Heart left ventricle (tissue), 16 donors: ENCODE data around the gene GPR50. TPM values are rescaled to one million over a fixed set of nuclear protein-coding genes. Genes with fewer than 3 reads are reported as not detected.

ENCODE experiments used
- ATAC-seq, 4 donors: fragments of 200-7000 bp; cut with Tn5 transposase; one replicate each; pipeline ENCODE4 v1.9.1; 2020 to 2022; ENCODE audit warnings: moderate library complexity in 4 of 4, mild to moderate bottlenecking in 3 of 4, moderate number of reproducible peaks in 1 of 4
- DNase-seq, 5 donors: peaks; one replicate each; pipeline ENCODE4 v3.0.0-alpha.2; 2020
- H3K27ac ChIP-seq, 12 donors: fragments of 200-600 bp; sonication (generic) in 4 of 12; one replicate each; pipeline versions ENCODE4 v1.5.0 to v1.8.0; 2016 to 2022; ENCODE audit warnings: mild to moderate bottlenecking in 2 of 12
- H3K27me3 ChIP-seq, 9 donors: fragments of 200-600 bp; sonication (generic) in 2 of 9; one replicate each; pipeline versions ENCODE4 v1.5.1 to v1.8.0; 2016 to 2022; ENCODE audit warnings: mild to moderate bottlenecking in 3 of 9
- H3K36me3 ChIP-seq, 9 donors: fragments of 200-600 bp; sonication (generic) in 2 of 9; one replicate each; pipeline versions ENCODE4 v1.5.0 to v1.8.0; 2018 to 2022; ENCODE audit warnings: mild to moderate bottlenecking in 2 of 9
- H3K4me1 ChIP-seq, 12 donors: fragments of 200-600 bp; sonication (generic) in 4 of 12; one replicate each; pipeline versions ENCODE4 v1.5.0 to v1.8.0; 2016 to 2022; ENCODE audit warnings: mild to moderate bottlenecking in 3 of 12
- H3K4me3 ChIP-seq, 12 donors: fragments of 200-600 bp; sonication (generic) in 4 of 12; one replicate each; pipeline versions ENCODE4 v1.5.0 to v1.8.0; 2017 to 2022; ENCODE audit warnings: mild to moderate bottlenecking in 9 of 12, moderate library complexity in 4 of 12
- H3K9me3 ChIP-seq, 12 donors: fragments of 200-600 bp; sonication (generic) in 4 of 12; one replicate each; pipeline versions ENCODE4 v1.5.0 to v1.8.0; 2016 to 2022; ENCODE audit warnings: mild to moderate bottlenecking in 1 of 12
- POLR2A ChIP-seq, 2 donors: fragments of 450-650 bp; IDR thresholded peaks; one replicate each; pipeline ENCODE4 v1.6.1; 2017; ENCODE audit warnings: antibody characterized with exemption in 2 of 2, mild to moderate bottlenecking in 2 of 2, moderate library complexity in 2 of 2
- WGBS, 4 donors: extraction: QIAGEN DNeasy Blood & Tissue Kit in 2 of 4; methylation state at CpG; one replicate each; pipeline versions ENCODE4 v1.1.5 to v1.1.7; 2013 to 2018; 5-methylcytosine and 5-hydroxymethylcytosine counted together
- intact Hi-C, 10 donors: fragments of 100-400 bp; cut with DNase I; formaldehyde crosslinking; loops; one replicate each; pipeline versions ENCODE4 v1.11.1 to v1.14.2; 2022
- polyA plus RNA-seq, 2 donors: library from polyadenylated mRNA; stranded (reverse); fragments of 200-250 nt; gene quantifications; one replicate each; pipeline ENCODE4 v1.2.3, GENCODE V29; 2013
- total RNA-seq, 9 donors: library from RNA; depleted of rRNA in 2 of 9; stranded (reverse); fragments of >200 nt in 2 of 9; fragmentation: NEBNext Ultra II Directional in 3 of 9; extraction: Animal tissue kit (Norgen Biotek cat#: 25700) in 3 of 9; gene quantifications; one replicate each; pipeline versions ENCODE4 v1.1.0 to v1.2.4, GENCODE V29; 2016 to 2023
- TF ChIP-seq, protein P1 (sequence below), 12 donors: fragments of 200-600 bp; sonication (generic) in 4 of 12; IDR thresholded peaks; one replicate each; pipeline versions ENCODE4 v1.5.0 to v1.8.0; 2018 to 2022; ENCODE audit warnings: antibody characterized with exemption in 12 of 12, mild to moderate bottlenecking in 5 of 12
- donor health status: ischemic (EF 13 %, LVEDD 7.1; RV severe dilation, severe dysfunction).
- donor health status: healthy with polysubstance abuse.
- donor health status: DM: no; HTN: yes; CAD: no.
- donor health status: DM: no; HTN: no; CAD: no.
- donor health status: ischemic (EF 25% LVEDD 6.9; RV normal size, moderate dysfunction).
- donor health status: ischemic (EF 25% LVEDD 5.7; RV mildly dilated, moderate dysfunction).
- donor health status: healthy.
- donor health status: DM: yes; HTN: yes; CAD: no.
- donor health status: ischemic (EF 35%, LVEDD 5.7; RV mildly dilated, moderate dysfunction).
- donor health status: nonischemic (EF 11% LVEDD 7.7; RV severe dilation, severe dysfunction).
- donor health status: DM: yes; HTN: yes; CAD: no.
- donor health status: PGD.
- donor health status: ischemic (EF 29% LVEDD 5.4; RV normal size, mild dysfunction).
- donor health status: nonischemic (EF 23%, LVEDD 6.1; RV moderate dilation, normal function).

Gene GPR50
- total and polyA plus RNA-seq, 11 donors = not detected

DNA sequence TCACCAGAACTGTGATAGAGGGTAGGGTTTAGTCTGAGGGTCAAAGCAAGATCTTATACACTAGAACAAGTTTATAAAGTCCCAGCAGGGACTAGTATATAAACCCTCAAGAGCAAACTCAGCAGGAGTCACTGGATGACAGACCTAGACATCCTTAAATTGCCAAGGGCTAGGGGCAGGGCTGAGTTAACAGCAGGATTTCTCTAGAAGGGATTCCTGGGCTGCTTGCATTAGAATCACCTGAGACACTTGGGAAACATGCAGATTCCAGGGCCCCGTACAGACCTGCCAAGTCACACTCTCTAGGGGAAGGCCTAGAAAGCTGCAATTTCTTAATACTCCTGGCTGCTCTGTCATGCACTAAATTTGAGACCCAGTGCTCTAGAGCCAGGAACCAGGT is 6.6 kb upstream of the GPR50 start:
- DNase-seq (no peak), ATAC-seq (no peak)
- WGBS, 4 donors = 58 to 91% (median 65%) methylated on average over 1 of the region's 1 CpG
- intact Hi-C loops = no loop called here
- H3K9me3 ChIP-seq = peaks cover 0 to 11% (median 0%) of the 10 kb centered on the region in 12 donors
- H3K27me3 ChIP-seq = peaks cover 0 to 30% (median 0%) of the 10 kb centered on the region in 9 donors
- H3K36me3 ChIP-seq = no peaks in the 10 kb centered on the region
- TF ChIP-seq, protein P1, sequence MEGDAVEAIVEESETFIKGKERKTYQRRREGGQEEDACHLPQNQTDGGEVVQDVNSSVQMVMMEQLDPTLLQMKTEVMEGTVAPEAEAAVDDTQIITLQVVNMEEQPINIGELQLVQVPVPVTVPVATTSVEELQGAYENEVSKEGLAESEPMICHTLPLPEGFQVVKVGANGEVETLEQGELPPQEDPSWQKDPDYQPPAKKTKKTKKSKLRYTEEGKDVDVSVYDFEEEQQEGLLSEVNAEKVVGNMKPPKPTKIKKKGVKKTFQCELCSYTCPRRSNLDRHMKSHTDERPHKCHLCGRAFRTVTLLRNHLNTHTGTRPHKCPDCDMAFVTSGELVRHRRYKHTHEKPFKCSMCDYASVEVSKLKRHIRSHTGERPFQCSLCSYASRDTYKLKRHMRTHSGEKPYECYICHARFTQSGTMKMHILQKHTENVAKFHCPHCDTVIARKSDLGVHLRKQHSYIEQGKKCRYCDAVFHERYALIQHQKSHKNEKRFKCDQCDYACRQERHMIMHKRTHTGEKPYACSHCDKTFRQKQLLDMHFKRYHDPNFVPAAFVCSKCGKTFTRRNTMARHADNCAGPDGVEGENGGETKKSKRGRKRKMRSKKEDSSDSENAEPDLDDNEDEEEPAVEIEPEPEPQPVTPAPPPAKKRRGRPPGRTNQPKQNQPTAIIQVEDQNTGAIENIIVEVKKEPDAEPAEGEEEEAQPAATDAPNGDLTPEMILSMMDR (IDR thresholded peaks at IDR 0.05) = no peak
- TF ChIP-seq POLR2A (IDR thresholded peaks at IDR 0.05) = no peak
- no peak overlapping the region for H3K4me3 ChIP-seq
- H3K27ac ChIP-seq = no peak overlapping the region
- no peaks in the 10 kb centered on the region for H3K4me1 ChIP-seq

DNA sequence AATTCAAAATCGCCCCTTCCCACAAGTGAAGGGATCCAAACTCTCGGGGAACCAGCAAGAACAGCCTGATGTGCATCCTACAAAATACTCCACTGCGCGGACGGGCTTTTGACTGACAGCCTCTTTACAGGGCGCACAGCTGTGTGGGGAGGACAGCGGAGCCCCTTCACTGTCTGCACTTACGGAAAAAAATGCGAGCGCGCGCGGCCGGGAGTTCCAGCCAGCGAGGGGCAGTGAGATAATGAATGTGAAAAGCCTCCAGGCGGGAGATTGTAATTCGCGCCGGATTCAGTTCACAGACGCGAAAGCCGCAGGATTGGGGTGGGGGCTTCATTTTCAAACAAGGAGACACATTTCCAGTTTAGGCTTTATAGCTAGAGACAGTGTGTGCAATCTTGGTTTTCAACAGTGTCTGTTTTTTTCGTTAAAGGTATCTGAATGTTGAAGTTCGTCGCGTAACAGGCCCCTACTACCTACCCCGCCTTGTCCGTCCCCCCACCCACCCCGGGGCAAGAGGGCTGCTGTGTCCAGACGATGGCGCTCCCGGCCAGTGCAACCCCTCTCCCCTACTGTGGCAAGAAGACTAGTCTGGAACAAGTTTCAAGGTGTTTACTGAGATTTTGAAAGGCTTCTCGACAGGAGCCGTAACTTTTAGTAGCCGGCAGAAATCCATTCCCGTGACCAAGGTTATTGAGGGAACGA is 1.7 kb upstream of the GPR50 start:
- ATAC-seq (no peak), DNase-seq (no peak)
- TF ChIP-seq, protein P1 (IDR thresholded peaks at IDR 0.05) = no peak
- TF ChIP-seq POLR2A (IDR thresholded peaks at IDR 0.05) = no peak
- intact Hi-C loops = no loop called here
- Histone ChIP-seq H3K9me3 (peaks cover 0 to 18% (median 0%) of the 10 kb centered on the region in 12 donors), H3K4me1 (peaks cover 0 to 10% (median 0%) of the 10 kb centered on the region in 12 donors), H3K27ac (no peak overlapping the region), H3K4me3 (no peak overlapping the region), H3K27me3 (peaks cover 0 to 71% (median 22%) of the 10 kb centered on the region in 9 donors), H3K36me3 (no peaks in the 10 kb centered on the region)
- WGBS, 4 donors = 2 to 46% (median 23%) methylated on average over 37 of the region's 37 CpGs

DNA sequence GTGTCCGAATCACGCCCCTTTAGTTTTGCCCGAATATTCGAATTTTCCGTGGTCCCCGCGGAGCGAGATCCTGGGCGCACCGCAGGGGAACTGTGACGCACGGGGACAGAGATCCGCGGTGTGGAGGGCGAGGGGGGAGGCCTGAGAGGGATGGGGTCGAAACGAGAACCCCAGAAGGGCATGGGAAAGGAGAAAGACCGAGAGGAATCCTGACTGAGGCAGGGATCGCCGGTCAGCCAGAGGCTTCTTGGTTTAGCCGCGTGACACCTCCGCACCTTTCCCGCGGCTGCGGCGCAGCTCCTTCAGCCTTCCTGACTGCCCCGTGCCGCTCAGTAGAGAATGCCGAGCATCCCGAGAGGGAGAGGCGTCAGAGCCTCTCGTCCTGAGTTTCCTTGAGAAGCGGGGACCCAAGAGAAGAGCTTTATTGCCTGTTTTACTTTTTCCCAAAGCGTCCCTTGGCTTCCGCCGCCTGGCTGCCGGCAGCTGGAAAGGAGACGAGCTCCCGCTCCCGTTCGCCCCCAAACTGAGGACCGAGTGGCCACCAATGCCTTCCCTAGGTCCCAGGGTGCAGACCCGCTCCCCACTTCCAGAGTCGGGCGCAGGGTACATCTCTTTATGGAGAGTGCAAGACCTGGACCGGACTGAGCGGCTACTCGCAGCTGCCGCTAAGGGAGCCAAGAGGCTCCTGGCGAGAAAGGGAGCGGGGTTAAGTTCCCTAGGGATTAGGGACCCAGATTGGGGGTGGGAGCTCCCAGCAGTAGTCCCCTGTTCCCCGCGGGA is 911 bp upstream of the GPR50 start:
- Histone ChIP-seq H3K4me1 (peaks cover 0 to 10% (median 0%) of the 10 kb centered on the region in 12 donors), H3K36me3 (no peaks in the 10 kb centered on the region), H3K27me3 (peaks cover 0 to 73% (median 22%) of the 10 kb centered on the region in 9 donors), H3K9me3 (peaks cover 0 to 18% (median 0%) of the 10 kb centered on the region in 12 donors), H3K27ac (no peak overlapping the region), H3K4me3 (no peak overlapping the region)
- WGBS, 4 donors = 3 to 42% (median 21%) methylated on average over 53 to 54 of the region's 54 CpGs
- TF ChIP-seq, protein P1 (IDR thresholded peaks at IDR 0.05) = no peak
- TF ChIP-seq POLR2A (IDR thresholded peaks at IDR 0.05) = no peak
- ATAC-seq (no peak), DNase-seq (no peak)
- intact Hi-C loops = no loop called here
